ENCODE measurements around the gene XXYLT1.

XXYLT1 gene

DNA sequence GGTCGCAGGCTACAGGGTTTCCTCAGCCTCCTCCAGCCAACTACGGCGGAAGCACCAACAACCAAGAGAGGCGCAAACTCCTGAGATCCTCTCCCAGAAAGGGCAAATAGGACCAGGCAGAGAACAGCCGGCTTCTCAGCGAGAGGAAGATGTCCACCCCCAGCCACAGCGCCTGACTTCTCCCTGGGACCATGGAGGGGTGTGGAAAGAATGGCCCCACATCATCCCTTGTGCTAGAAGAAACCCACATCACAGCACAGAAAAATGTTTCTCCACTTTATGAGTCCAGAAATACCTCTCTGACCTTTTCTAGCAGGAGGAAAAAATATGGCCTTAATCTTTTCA lies 105.7 kb downstream of the XXYLT1 start:
- no peak for DNase-seq (ENCODE audit: low read depth)
- H3K4me3 ChIP-seq (ENCODE audit: low read depth, low read length): no peak overlapping the region
- TF ChIP-seq, protein P1, sequence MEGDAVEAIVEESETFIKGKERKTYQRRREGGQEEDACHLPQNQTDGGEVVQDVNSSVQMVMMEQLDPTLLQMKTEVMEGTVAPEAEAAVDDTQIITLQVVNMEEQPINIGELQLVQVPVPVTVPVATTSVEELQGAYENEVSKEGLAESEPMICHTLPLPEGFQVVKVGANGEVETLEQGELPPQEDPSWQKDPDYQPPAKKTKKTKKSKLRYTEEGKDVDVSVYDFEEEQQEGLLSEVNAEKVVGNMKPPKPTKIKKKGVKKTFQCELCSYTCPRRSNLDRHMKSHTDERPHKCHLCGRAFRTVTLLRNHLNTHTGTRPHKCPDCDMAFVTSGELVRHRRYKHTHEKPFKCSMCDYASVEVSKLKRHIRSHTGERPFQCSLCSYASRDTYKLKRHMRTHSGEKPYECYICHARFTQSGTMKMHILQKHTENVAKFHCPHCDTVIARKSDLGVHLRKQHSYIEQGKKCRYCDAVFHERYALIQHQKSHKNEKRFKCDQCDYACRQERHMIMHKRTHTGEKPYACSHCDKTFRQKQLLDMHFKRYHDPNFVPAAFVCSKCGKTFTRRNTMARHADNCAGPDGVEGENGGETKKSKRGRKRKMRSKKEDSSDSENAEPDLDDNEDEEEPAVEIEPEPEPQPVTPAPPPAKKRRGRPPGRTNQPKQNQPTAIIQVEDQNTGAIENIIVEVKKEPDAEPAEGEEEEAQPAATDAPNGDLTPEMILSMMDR (IDR thresholded peaks at IDR 0.05; ENCODE audit: low read depth, low read length, missing control alignments): no peak

GRCh38 chr3:195164573-195165264 lies 106.2 kb downstream of the XXYLT1 start:
- no peak for DNase-seq (ENCODE audit: low read depth)
- TF ChIP-seq, protein P1 (IDR thresholded peaks at IDR 0.05; ENCODE audit: low read depth, low read length, missing control alignments): no peak
- H3K4me3 ChIP-seq (ENCODE audit: low read depth, low read length): no peak overlapping the region

DNA sequence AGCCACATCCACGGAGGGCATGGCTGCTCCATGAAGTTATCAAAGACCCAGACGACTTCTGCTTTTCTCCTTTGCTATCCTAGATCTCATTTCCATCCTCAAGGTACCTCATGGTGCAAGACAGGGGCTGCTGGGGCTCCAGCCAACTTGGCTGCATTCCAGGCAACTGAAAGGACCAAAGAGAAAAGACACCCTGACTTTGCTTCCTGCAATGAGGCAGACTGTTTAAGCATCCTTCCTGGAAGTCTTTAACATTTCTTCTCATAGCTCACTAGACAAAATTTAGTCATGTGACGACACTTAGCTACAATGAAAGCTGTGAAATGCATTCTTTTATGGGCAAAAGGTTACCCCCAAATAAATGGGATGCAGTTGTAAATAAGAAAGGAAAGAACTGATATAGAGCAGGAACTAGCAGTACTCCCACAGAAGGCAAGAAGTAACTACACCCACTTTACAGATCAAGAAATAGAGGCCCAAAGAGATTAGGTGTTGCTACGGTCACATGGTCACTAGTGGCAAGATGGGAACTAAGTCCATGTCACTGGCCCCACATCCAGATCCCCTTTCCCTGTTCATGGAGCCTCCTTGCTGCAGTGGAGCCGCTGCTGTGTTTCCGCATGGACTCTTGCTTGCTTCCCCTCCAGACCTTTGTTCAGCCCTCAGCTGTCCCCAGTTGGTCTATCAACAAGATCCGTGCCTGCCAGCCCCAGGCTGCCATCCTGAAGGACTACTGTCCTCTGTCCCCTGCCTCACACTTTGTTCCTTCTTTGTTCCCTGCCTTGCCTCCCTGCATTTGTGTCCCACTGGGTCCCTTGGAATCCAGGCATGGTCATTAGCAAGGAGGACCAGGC lies 107.0 kb downstream of the XXYLT1 start:
- no peak overlapping the region for H3K4me3 ChIP-seq (ENCODE audit: low read depth, low read length)
- TF ChIP-seq, protein P1 (IDR thresholded peaks at IDR 0.05; ENCODE audit: low read depth, low read length, missing control alignments): no peak
- DNase-seq (ENCODE audit: low read depth): no peak

GRCh38 chr3:195162816-195163215 lies 108.1 kb downstream of the XXYLT1 start:
- no peak for DNase-seq (ENCODE audit: low read depth)
- no peak overlapping the region for H3K4me3 ChIP-seq (ENCODE audit: low read depth, low read length)
- TF ChIP-seq, protein P1 (IDR thresholded peaks at IDR 0.05; ENCODE audit: low read depth, low read length, missing control alignments): no peak

DNA sequence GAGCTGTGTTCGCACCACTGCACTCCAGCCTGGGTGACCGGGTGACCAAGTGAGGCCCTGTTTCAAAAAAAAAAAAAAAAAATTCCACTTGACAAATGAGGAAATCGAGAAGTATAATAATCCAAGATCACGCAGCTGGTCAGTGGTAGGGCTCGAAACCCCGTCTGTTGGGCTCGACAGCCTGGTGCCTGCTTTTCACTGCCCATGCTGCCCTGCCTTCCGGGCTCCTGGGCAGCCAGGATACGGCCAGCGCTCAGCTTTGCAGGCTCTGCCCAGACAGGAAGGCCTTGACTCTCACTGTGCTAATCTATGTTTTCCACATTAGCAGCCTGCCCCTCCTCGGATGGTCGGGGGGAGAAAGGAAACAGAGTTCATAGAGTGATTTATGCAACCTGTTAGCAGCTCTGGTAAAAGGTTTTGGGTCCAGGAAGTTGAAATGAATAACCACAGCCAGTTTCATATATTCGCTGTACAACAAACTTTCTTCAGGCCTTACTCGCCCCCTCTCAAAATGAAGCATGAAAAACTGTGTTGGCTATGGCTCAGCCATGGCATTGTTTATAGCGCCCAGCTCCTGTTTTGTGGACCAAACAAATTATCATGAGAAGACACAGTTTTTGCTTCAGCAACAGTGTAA lies 108.8 kb downstream of the XXYLT1 start:
- H3K4me3 ChIP-seq (ENCODE audit: low read depth, low read length): no peak overlapping the region
- TF ChIP-seq, protein P1 (IDR thresholded peaks at IDR 0.05; ENCODE audit: low read depth, low read length, missing control alignments): no peak
- DNase-seq (ENCODE audit: low read depth): no peak

GRCh38 chr3:195160908-195161434 lies 110.0 kb downstream of the XXYLT1 start:
- TF ChIP-seq, protein P1 (IDR thresholded peaks at IDR 0.05; ENCODE audit: low read depth, low read length, missing control alignments): no peak

More at GRCh38 chr3:195160908-195161434, 110.0 kb downstream of the XXYLT1 start:
- DNase-seq (ENCODE audit: low read depth): no peak
- H3K4me3 ChIP-seq (ENCODE audit: low read depth, low read length): no peak overlapping the region
